LHCN-M2 (cell line): Measurements from ENCODE around the gene ADIRF. TPM values are rescaled to one million over a fixed set of nuclear protein-coding genes. Genes with fewer than 3 reads are reported as not detected.

Experiments used
- DNase-seq: peaks from one replicate; pipeline ENCODE4 v3.0.0-alpha.2; 2012; ENCODE audit warnings: low read depth
- total RNA-seq: library from RNA; depleted of rRNA; stranded (reverse); fragments of >200 nt; gene quantifications from 2 replicates; pipeline ENCODE4 v1.2.3, GENCODE V29; 2014

Gene ADIRF
- total RNA-seq, 1 experiment from 2014 or later = 2.5 TPM

- DNase-seq = peak; percentile 65
Measured at GRCh38 chr10:86960003-86960862, 8.0 kb upstream of the ADIRF start.

- DNase-seq = no peak
Measured at GRCh38 chr10:86960863-86961434, 7.3 kb upstream of the ADIRF start.

GRCh38 chr10:86961481-86962091 is 6.7 kb upstream of the ADIRF start:
- peak; percentile 57 for DNase-seq

GRCh38 chr10:86962136-86962980 is 5.9 kb upstream of the ADIRF start:
- no peak for DNase-seq

GRCh38 chr10:86962981-86963310 is 5.3 kb upstream of the ADIRF start:
- no peak for DNase-seq

GRCh38 chr10:86963341-86963919 is 4.9 kb upstream of the ADIRF start:
- no peak for DNase-seq

- DNase-seq = no peak
Measured at GRCh38 chr10:86964061-86964846, 4.0 kb upstream of the ADIRF start.

GRCh38 chr10:86964847-86965190 is 3.5 kb upstream of the ADIRF start:
- no peak for DNase-seq

- no peak for DNase-seq
Measured at GRCh38 chr10:86965986-86966654, 2.2 kb upstream of the ADIRF start.

GRCh38 chr10:86967481-86967941 is 771 bp upstream of the ADIRF start:
- no peak for DNase-seq

GRCh38 chr10:86968994-86969355 is 693 bp downstream of the ADIRF start:
- DNase-seq = no peak

- DNase-seq = peak; percentile 87
Measured at GRCh38 chr10:86969421-86970041, 1.2 kb downstream of the ADIRF start.

- DNase-seq = peak; percentile 43
Measured at GRCh38 chr10:86970162-86970981, 2.1 kb downstream of the ADIRF start.

GRCh38 chr10:86970982-86971231 is 2.6 kb downstream of the ADIRF start:
- DNase-seq = no peak

- peak; percentile 85 for DNase-seq
Measured at GRCh38 chr10:86971232-86971991, 3.1 kb downstream of the ADIRF start.

GRCh38 chr10:86972613-86973380 is 4.5 kb downstream of the ADIRF start:
- DNase-seq = no peak

GRCh38 chr10:86974484-86974883 is 6.2 kb downstream of the ADIRF start:
- no peak for DNase-seq
